Neuronal stem cell (in vitro differentiated cells): ENCODE results near the gene MUC5B.
A peak's percentile ranks its signal among the peaks of the same experiment; 100 is the strongest.

Experiments
- DNase-seq: peaks from one replicate; pipeline ENCODE4 v3.0.0-alpha.2; 2013; ENCODE audit warnings: low spot score
- H2AFZ ChIP-seq: one replicate; pipeline ENCODE4 v1.6.1; 2013; ENCODE audit warnings: mild to moderate bottlenecking, low read length, inconsistent platforms
- H2AK5ac ChIP-seq: 2 replicates; pipeline ENCODE4 v1.6.1; 2013; ENCODE audit warnings: low read depth, mild to moderate bottlenecking, inconsistent platforms, low read length, moderate library complexity, mixed read lengths
- H2BK120ac ChIP-seq: 2 replicates; pipeline ENCODE4 v1.6.1; 2013; ENCODE audit warnings: low read depth, mild to moderate bottlenecking, inconsistent platforms, low read length, moderate library complexity, mixed read lengths
- H2BK12ac ChIP-seq: one replicate; pipeline ENCODE4 v1.6.1; 2013; ENCODE audit warnings: low read length, inconsistent platforms
- H2BK15ac ChIP-seq: 2 replicates; pipeline ENCODE4 v1.6.1; 2013; ENCODE audit warnings: mild to moderate bottlenecking, low read length, inconsistent platforms, mixed read lengths
- H2BK5ac ChIP-seq: one replicate; pipeline ENCODE4 v1.6.1; 2013; ENCODE audit warnings: inconsistent platforms, mild to moderate bottlenecking, low read length, moderate library complexity
- H3K14ac ChIP-seq: one replicate; pipeline ENCODE4 v1.6.1; 2013; ENCODE audit warnings: low read length, inconsistent platforms
- H3K18ac ChIP-seq: 2 replicates; pipeline ENCODE4 v1.6.1; 2013; ENCODE audit warnings: low read length, inconsistent platforms
- H3K23ac ChIP-seq: 2 replicates; pipeline ENCODE4 v1.6.1; 2013; ENCODE audit warnings: low read depth, mild to moderate bottlenecking, mixed read lengths, low read length, inconsistent platforms; ENCODE audit not compliant: poor library complexity
- H3K27ac ChIP-seq: replicated peaks from 3 replicates; pipeline ENCODE4 v1.5.1; 2013; ENCODE audit warnings: low read length, inconsistent platforms
- H3K27me3 ChIP-seq, 3 experiments: 2 replicates each; pipeline ENCODE4 v1.6.1; 2013; ENCODE audit warnings: low read length in 3 of 3, mild to moderate bottlenecking in 2 of 3, inconsistent platforms in 1 of 3, low read depth in 1 of 3, mixed read lengths in 1 of 3, moderate library complexity in 1 of 3; ENCODE audit not compliant: control insufficient read depth in 3 of 3, insufficient read depth in 3 of 3
- H3K36me3 ChIP-seq, 2 donors: replicated peaks in 1 of 2; 2 replicates each; pipeline ENCODE4 v1.6.1; 2013; ENCODE audit warnings: low read length in 2 of 2; ENCODE audit not compliant: control insufficient read depth in 2 of 2, insufficient read depth in 2 of 2
- H3K4ac ChIP-seq: 2 replicates; pipeline ENCODE4 v1.6.1; 2013; ENCODE audit warnings: inconsistent platforms, mild to moderate bottlenecking, low read length, moderate library complexity
- H3K4me1 ChIP-seq, 2 donors: 1 replicate in 1 of 2; 2 replicates in 1 of 2; pipeline ENCODE4 v1.6.1; 2013; ENCODE audit warnings: low read length in 2 of 2, low read depth in 1 of 2; ENCODE audit not compliant: control insufficient read depth in 2 of 2, insufficient read depth in 1 of 2
- H3K4me2 ChIP-seq: one replicate; pipeline ENCODE4 v1.6.1; 2013; ENCODE audit warnings: mild to moderate bottlenecking, low read length, inconsistent platforms; ENCODE audit not compliant: insufficient read depth, poor library complexity, severe bottlenecking
- H3K4me3 ChIP-seq, 2 donors: 2 replicates each; pipeline ENCODE4 v1.5.1; 2013; ENCODE audit warnings: low read length in 2 of 2, mild to moderate bottlenecking in 2 of 2, inconsistent platforms in 1 of 2, moderate library complexity in 1 of 2
- H3K79me1 ChIP-seq: one replicate; pipeline ENCODE4 v1.6.1; 2013; ENCODE audit warnings: low read depth, mild to moderate bottlenecking, inconsistent platforms, low read length, moderate library complexity
- H3K9ac ChIP-seq: one replicate; pipeline ENCODE4 v1.6.1; 2013; ENCODE audit warnings: mild to moderate bottlenecking, low read depth, low read length, inconsistent platforms; ENCODE audit not compliant: poor library complexity
- H3K9me3 ChIP-seq, 2 donors: replicated peaks in 1 of 2; 2 replicates each; pipeline versions ENCODE3 to v1.6.1; 2013; ENCODE audit warnings: low read length in 2 of 2, mild to moderate bottlenecking in 2 of 2, inconsistent platforms in 1 of 2, low read depth in 1 of 2, mixed read lengths in 1 of 2, moderate library complexity in 1 of 2; ENCODE audit not compliant: control insufficient read depth in 2 of 2, insufficient read depth in 1 of 2
- H4K8ac ChIP-seq: one replicate; pipeline ENCODE4 v1.6.1; 2013; ENCODE audit warnings: low read depth, mild to moderate bottlenecking, inconsistent platforms, low read length, moderate library complexity
- H4K91ac ChIP-seq: one replicate; pipeline ENCODE4 v1.6.1; 2013; ENCODE audit warnings: low read length, low read depth, mild to moderate bottlenecking, inconsistent platforms; ENCODE audit not compliant: poor library complexity
- WGBS, 2 donors: extraction: QIAGEN DNeasy Blood & Tissue Kit; methylation state at CpG; one replicate each; pipeline ENCODE4 v1.1.7; 2013; ENCODE audit warnings: missing lambda C conversion rate in 2 of 2, mixed read lengths in 1 of 2; ENCODE audit not compliant: insufficient read length in 2 of 2, insufficient replicate concordance in 1 of 2; ENCODE audit errors: extremely low coverage in 2 of 2; 5-methylcytosine and 5-hydroxymethylcytosine counted together

MUC5B gene

GRCh38 chr11:1193326-1194230 is 29.3 kb upstream of the MUC5B start:
- Histone ChIP-seq H2BK12ac (no peak overlapping the region), H3K4me2 (no peak overlapping the region)
- no CpG with 5 or more reads among the region's 43 CpGs for WGBS, 2 donors

GRCh38 chr11:1194231-1194976 is 28.5 kb upstream of the MUC5B start:
- DNase-seq, result no peak
- H3K14ac ChIP-seq, result peak overlapping the region; percentile 84
- H3K9me3 ChIP-seq, result peaks cover 0 to 11% of the 10 kb centered on the region in 2 donors
- no peaks in the 10 kb centered on the region for H3K4me1 ChIP-seq
- no peak overlapping the region for H2AFZ ChIP-seq
- no peak overlapping the region for H3K4ac ChIP-seq
- no peak overlapping the region for H4K8ac ChIP-seq
- H2BK15ac ChIP-seq, result no peak overlapping the region
- peak overlapping the region; percentile 13 for H3K18ac ChIP-seq
- H2BK12ac ChIP-seq, result no peak overlapping the region
- peak overlapping the region; percentile 24 for H3K9ac ChIP-seq
- H3K23ac ChIP-seq, result no peak overlapping the region
- H3K4me2 ChIP-seq, result no peak overlapping the region
- H3K36me3 ChIP-seq, result no peaks in the 10 kb centered on the region
- no CpG with 5 or more reads among the region's 59 CpGs for WGBS, 2 donors
- H3K79me1 ChIP-seq, result no peaks in the 10 kb centered on the region
- H2BK5ac ChIP-seq, result no peak overlapping the region
- H2AK5ac ChIP-seq, result no peak overlapping the region
- no peak overlapping the region for H3K27ac ChIP-seq
- peaks cover 0 to 13% (median 0%) of the 10 kb centered on the region in 3 experiments for H3K27me3 ChIP-seq
- no peak overlapping the region for H3K4me3 ChIP-seq
- no peak overlapping the region for H4K91ac ChIP-seq
- no peak overlapping the region for H2BK120ac ChIP-seq

More at GRCh38 chr11:1193326-1194230, 29.3 kb upstream of the MUC5B start:
- Histone ChIP-seq H3K9ac (peak overlapping the region; percentile 24), H2AFZ (no peak overlapping the region), H3K27me3 (peaks cover 0 to 6% (median 0%) of the 10 kb centered on the region in 3 experiments), H2AK5ac (peak overlapping the region; percentile 75), H3K18ac (peak overlapping the region; percentile 48), H3K36me3 (no peaks in the 10 kb centered on the region), H4K91ac (no peak overlapping the region), H3K4ac (no peak overlapping the region), H3K23ac (peak overlapping the region; percentile 55), H3K27ac (no peak overlapping the region), H3K9me3 (peaks cover 0 to 12% of the 10 kb centered on the region in 2 donors), H2BK15ac (no peak overlapping the region), H3K79me1 (no peaks in the 10 kb centered on the region), H3K14ac (peak overlapping the region; percentile 84), H2BK120ac (no peak overlapping the region), H4K8ac (no peak overlapping the region), H3K4me3 (peak overlapping the region in 1 of 2 donors; percentile 18), H2BK5ac (no peak overlapping the region), H3K4me1 (no peaks in the 10 kb centered on the region)
- no peak for DNase-seq

- H3K36me3 ChIP-seq, result no peaks in the 10 kb centered on the region
- no peak overlapping the region for H2AFZ ChIP-seq
- H3K9me3 ChIP-seq, result peaks cover 0 to 11% of the 10 kb centered on the region in 2 donors
- no peaks in the 10 kb centered on the region for H3K4me1 ChIP-seq
- H3K14ac ChIP-seq, result no peak overlapping the region
- no peak overlapping the region for H2BK15ac ChIP-seq
- H2BK12ac ChIP-seq, result no peak overlapping the region
- peaks cover 0 to 17% (median 0%) of the 10 kb centered on the region in 3 experiments for H3K27me3 ChIP-seq
- DNase-seq, result no peak
- H2BK5ac ChIP-seq, result no peak overlapping the region
- no peak overlapping the region for H4K91ac ChIP-seq
- H3K27ac ChIP-seq, result no peak overlapping the region
- H2BK120ac ChIP-seq, result no peak overlapping the region
- H3K23ac ChIP-seq, result peak overlapping the region; percentile 73
- H3K4me2 ChIP-seq, result no peak overlapping the region
- peak overlapping the region; percentile 37 for H2AK5ac ChIP-seq
- no peak overlapping the region for H3K4ac ChIP-seq
- WGBS, 2 donors, result no CpG with 5 or more reads among the region's 32 CpGs
- H3K9ac ChIP-seq, result no peak overlapping the region
- no peak overlapping the region for H3K18ac ChIP-seq
- no peak overlapping the region for H3K4me3 ChIP-seq
- H3K79me1 ChIP-seq, result no peaks in the 10 kb centered on the region
- no peak overlapping the region for H4K8ac ChIP-seq
Measured at GRCh38 chr11:1194977-1195681, 27.7 kb upstream of the MUC5B start.
